ENCODE results near the gene NRARP. TPM values are rescaled to one million over a fixed set of nuclear protein-coding genes. Genes with fewer than 3 reads are reported as not detected.

Gene NRARP
- total RNA-seq, 1 experiment from 2014 or later: 24.7 TPM

DNA sequence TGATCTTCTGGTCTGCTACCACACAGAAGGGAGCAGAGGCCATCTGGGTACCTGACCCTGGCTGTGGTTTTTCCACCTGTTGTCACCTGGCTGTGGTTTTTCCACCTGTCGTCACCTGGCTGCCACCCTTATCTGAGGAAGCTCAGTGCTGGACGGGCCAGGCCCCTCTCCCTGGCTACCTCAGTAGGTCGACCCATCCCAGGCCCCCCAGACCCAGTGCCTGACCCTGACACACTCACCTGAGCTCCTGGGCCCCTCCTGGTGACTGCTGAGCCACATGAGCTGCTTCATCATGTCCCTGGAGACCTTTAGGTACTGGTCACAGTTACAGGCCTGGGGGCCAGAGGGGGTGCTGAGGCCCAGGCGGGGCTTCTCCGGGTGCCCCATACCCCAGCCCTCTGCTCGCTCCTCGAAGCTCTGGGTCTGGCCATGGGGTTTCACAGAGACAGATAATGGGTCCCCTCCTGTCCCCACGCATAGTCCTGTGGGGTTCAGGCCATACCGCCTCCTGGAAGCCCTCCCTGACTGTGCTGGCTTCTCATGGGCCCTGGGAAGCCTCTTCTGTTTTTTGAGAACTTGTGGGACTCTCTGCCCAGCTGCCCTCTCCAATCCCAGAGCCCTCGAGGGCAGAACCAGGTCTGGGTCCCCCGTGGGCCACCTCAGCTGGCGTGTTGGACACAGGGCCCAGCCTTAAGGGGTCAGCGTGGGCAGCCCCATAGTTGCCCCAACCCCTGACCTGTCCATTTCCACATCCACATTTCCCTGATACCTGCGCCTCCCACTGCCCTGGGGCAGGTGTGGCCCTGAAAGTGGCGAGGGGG lies 7.5 kb upstream of the NRARP start:
- Mint-ChIP-seq H3K27ac (ENCODE audit: unreplicated experiment) (no peak overlapping the region), H3K4me3 (ENCODE audit: unreplicated experiment) (no peak overlapping the region), H3K9me3 (ENCODE audit: unreplicated experiment) (no peaks in the 10 kb centered on the region), H3K27me3 (ENCODE audit: insufficient read depth, unreplicated experiment) (no peaks in the 10 kb centered on the region), H3K4me1 (ENCODE audit: low read depth, unreplicated experiment) (no peaks in the 10 kb centered on the region), H3K36me3 (ENCODE audit: insufficient read depth, unreplicated experiment) (no peaks in the 10 kb centered on the region)
- Histone ChIP-seq H3K4me1 (peaks cover 48% of the 10 kb centered on the region), H3K4me3 (ENCODE audit: low read depth, low read length) (no peak overlapping the region), H3K27me3 (replicated peaks; ENCODE audit: control insufficient read depth, insufficient read depth, low read length) (no peaks in the 10 kb centered on the region), H3K36me3 (ENCODE audit: control insufficient read depth, insufficient read depth, low read length) (no peaks in the 10 kb centered on the region), H3K9me3 (no peaks in the 10 kb centered on the region)
- BruUV-seq (replicated peaks): no TSS peak
- ChIA-PET POLR2A (interaction anchor here (0.5 kb wide), 1 partner anchor 295 kb away, joined by 6 read pairs; no protein-coding TSS in a partner anchor), CTCF (no interaction called here)
- intact Hi-C loops (cut with micrococcal nuclease; ENCODE audit: unreplicated experiment): no loop called here
- no peak for DNase-seq
- TF ChIP-seq, protein P1, sequence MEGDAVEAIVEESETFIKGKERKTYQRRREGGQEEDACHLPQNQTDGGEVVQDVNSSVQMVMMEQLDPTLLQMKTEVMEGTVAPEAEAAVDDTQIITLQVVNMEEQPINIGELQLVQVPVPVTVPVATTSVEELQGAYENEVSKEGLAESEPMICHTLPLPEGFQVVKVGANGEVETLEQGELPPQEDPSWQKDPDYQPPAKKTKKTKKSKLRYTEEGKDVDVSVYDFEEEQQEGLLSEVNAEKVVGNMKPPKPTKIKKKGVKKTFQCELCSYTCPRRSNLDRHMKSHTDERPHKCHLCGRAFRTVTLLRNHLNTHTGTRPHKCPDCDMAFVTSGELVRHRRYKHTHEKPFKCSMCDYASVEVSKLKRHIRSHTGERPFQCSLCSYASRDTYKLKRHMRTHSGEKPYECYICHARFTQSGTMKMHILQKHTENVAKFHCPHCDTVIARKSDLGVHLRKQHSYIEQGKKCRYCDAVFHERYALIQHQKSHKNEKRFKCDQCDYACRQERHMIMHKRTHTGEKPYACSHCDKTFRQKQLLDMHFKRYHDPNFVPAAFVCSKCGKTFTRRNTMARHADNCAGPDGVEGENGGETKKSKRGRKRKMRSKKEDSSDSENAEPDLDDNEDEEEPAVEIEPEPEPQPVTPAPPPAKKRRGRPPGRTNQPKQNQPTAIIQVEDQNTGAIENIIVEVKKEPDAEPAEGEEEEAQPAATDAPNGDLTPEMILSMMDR (IDR thresholded peaks at IDR 0.05; ENCODE audit: insufficient read depth in 1 of 2, low read depth in 1 of 2, low read length in 1 of 2, severe bottlenecking in 1 of 2, unreplicated experiment in 1 of 2): no peak

DNA sequence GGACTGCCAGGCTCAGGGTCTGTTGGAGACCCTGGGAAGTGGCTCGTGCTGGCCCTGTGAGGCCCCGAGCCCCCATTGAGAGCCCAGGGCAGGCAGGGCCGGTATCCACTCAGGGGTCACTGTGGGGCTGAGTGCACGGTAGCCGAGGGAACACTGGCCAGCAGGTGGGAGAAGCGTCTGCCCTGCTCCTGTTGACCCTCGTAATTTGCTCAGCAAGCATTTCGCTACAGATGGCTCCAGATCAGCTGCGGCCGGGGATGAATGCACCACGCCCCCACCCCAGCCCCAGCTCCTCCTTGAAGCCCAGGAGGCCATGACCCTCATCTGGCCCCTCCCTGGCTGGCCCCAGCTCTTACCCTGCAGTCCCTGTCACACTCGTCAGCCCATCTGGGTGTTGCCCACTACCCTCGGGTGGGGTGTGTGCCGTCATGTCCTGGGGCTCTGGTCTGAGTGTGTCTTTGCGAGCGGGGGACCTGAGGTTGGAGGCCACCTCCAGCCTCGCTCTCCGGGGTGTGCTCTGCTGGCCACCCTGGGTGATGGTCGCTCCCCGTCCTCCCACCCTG lies 6.1 kb upstream of the NRARP start:
- H3K27me3 Mint-ChIP-seq (ENCODE audit: insufficient read depth, unreplicated experiment): no peaks in the 10 kb centered on the region

More for the DNA sequence above, 6.1 kb upstream of the NRARP start:
- DNase-seq: peak in 1 of 2 experiments; percentile 50
- Mint-ChIP-seq H3K27ac (ENCODE audit: unreplicated experiment) (no peak overlapping the region), H3K9me3 (ENCODE audit: unreplicated experiment) (no peaks in the 10 kb centered on the region), H3K36me3 (ENCODE audit: insufficient read depth, unreplicated experiment) (no peaks in the 10 kb centered on the region), H3K4me1 (ENCODE audit: low read depth, unreplicated experiment) (no peaks in the 10 kb centered on the region), H3K4me3 (ENCODE audit: unreplicated experiment) (no peak overlapping the region)
- BruUV-seq (replicated peaks): no TSS peak
- TF ChIP-seq, protein P1 (IDR thresholded peaks at IDR 0.05; ENCODE audit: insufficient read depth in 1 of 2, low read depth in 1 of 2, low read length in 1 of 2, severe bottlenecking in 1 of 2, unreplicated experiment in 1 of 2): no peak
- no peaks in the 10 kb centered on the region for H3K27me3 ChIP-seq (replicated peaks; ENCODE audit: control insufficient read depth, insufficient read depth, low read length)
- no peaks in the 10 kb centered on the region for H3K9me3 ChIP-seq
- intact Hi-C loops (cut with micrococcal nuclease; ENCODE audit: unreplicated experiment): no loop called here
- CTCF ChIA-PET: interaction anchor here (0.8 kb wide), 2 partner anchors 11 to 519 kb away, joined by 3 to 5 read pairs; no protein-coding TSS in a partner anchor
- no peak overlapping the region for H3K4me3 ChIP-seq (ENCODE audit: low read depth, low read length)
- H3K4me1 ChIP-seq: peaks cover 37% of the 10 kb centered on the region
- POLR2A ChIA-PET: interaction anchor here (0.5 to 0.6 kb wide), 2 partner anchors 13 to 125 kb away, joined by 3 to 5 read pairs; no protein-coding TSS in a partner anchor
- H3K36me3 ChIP-seq (ENCODE audit: control insufficient read depth, insufficient read depth, low read length): no peaks in the 10 kb centered on the region

Data from Caco-2 (cell line).